ENCODE results near the gene TRRAP. TPM values are rescaled to one million over a fixed set of nuclear protein-coding genes. Genes with fewer than 3 reads are reported as not detected.

Gene TRRAP
- total RNA-seq, 3 donors from 2014 or later: 36.2 to 47.8 (median 44.5) TPM

DNA sequence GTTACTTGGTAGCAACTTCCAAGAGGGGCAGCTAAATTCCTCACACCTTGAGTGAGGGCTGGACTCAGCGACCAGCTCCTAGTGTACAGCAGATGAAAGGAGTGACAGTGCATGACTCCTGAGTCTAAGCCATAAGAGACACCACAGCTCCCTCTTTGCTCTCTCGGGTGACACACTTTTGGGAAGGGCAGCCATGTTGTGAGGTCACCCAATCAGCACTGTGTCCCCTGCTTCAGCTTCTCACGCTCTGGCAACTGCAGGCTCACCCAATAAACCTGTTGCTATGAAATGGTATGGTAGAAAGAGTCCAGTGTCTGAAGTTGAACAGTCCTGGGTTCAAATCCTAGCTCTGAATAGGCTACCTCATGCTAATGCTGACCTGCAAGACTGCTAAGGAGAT lies 29.4 kb upstream of the TRRAP start:
- TF ChIP-seq, protein P1, sequence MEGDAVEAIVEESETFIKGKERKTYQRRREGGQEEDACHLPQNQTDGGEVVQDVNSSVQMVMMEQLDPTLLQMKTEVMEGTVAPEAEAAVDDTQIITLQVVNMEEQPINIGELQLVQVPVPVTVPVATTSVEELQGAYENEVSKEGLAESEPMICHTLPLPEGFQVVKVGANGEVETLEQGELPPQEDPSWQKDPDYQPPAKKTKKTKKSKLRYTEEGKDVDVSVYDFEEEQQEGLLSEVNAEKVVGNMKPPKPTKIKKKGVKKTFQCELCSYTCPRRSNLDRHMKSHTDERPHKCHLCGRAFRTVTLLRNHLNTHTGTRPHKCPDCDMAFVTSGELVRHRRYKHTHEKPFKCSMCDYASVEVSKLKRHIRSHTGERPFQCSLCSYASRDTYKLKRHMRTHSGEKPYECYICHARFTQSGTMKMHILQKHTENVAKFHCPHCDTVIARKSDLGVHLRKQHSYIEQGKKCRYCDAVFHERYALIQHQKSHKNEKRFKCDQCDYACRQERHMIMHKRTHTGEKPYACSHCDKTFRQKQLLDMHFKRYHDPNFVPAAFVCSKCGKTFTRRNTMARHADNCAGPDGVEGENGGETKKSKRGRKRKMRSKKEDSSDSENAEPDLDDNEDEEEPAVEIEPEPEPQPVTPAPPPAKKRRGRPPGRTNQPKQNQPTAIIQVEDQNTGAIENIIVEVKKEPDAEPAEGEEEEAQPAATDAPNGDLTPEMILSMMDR (IDR thresholded peaks at IDR 0.05): no peak
- Histone ChIP-seq H3K4me1 (ENCODE audit: low read depth) (no peaks in the 10 kb centered on the region), H3K36me3 (ENCODE audit: low read depth) (no peaks in the 10 kb centered on the region), H3K4me3 (no peak overlapping the region), H3K9me3 (peaks cover 6% of the 10 kb centered on the region)
- intact Hi-C loops (cut with DNase I, micrococcal nuclease): no loop called here
- ATAC-seq (no peak), DNase-seq (no peak)

DNA sequence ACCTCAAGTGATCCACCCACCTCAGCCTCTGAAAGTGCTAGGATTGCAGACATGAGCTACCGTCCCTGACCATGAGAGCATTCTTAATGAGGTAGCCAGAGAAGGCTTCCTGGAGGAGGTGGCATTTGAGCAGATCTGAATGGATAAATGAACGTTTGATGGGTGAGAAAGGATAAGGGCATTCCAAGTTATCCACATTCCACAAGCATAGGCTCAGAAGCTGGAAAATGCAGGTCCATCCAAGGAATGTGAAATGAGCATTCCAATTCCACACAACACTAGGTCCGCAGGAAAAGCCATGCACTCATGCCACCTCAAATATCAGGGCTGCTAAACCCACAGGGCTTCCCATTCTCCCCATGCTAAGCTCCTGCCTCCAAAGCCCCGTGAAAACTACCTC lies 25.5 kb upstream of the TRRAP start:
- ATAC-seq (no peak), DNase-seq (no peak)
- H3K9me3 ChIP-seq: peaks cover 6% of the 10 kb centered on the region
- TF ChIP-seq, protein P1 (IDR thresholded peaks at IDR 0.05): no peak
- H3K4me3 ChIP-seq: no peak overlapping the region
- no peaks in the 10 kb centered on the region for H3K4me1 ChIP-seq (ENCODE audit: low read depth)
- intact Hi-C loops (cut with DNase I, micrococcal nuclease): no loop called here
- H3K36me3 ChIP-seq (ENCODE audit: low read depth): no peaks in the 10 kb centered on the region

DNA sequence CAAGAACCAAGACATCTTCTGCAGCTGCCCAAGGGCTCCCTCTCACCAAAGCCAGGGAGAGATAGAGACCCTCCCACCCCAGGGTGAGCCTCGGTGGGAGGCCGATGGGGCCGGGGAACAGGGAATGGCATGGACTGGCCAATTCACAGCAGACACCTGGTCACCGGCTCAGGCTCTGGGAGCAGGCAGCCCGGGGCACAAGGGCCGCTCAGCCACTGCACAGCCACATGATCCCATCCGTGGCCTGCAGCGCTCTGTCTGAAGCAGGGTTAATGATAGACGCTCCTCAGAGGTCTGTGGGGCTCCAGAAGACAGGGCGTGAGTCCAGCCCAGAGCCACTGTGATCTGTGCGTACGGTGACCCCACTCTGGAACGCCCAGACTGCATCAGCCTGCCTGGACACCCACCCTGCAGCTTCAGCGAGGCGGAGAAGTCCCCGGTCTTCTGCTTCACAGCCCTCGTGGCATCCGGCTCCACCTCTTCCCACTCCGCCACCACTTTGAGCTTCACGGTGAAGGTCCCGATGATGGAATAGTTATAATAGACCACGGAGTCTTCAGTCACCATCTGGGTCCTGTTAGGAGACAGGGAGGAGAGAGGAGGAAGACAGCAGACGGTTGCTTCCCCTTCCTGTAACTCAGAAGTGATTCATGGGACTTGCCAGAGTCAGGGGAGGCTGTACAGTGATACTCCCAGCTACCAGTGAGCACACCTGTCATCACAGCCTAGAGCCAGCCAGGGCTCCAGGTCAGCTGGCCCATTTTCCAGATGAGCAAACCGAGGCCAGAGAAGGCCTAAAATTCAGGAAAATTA lies 22.5 kb upstream of the TRRAP start:
- H3K36me3 ChIP-seq (ENCODE audit: low read depth): no peaks in the 10 kb centered on the region
- intact Hi-C loops (cut with DNase I, micrococcal nuclease): no loop called here
- no peaks in the 10 kb centered on the region for H3K9me3 ChIP-seq
- TF ChIP-seq, protein P1 (IDR thresholded peaks at IDR 0.05): no peak
- no peaks in the 10 kb centered on the region for H3K4me1 ChIP-seq (ENCODE audit: low read depth)
- no peak overlapping the region for H3K4me3 ChIP-seq
- ATAC-seq (no peak), DNase-seq (no peak)

DNA sequence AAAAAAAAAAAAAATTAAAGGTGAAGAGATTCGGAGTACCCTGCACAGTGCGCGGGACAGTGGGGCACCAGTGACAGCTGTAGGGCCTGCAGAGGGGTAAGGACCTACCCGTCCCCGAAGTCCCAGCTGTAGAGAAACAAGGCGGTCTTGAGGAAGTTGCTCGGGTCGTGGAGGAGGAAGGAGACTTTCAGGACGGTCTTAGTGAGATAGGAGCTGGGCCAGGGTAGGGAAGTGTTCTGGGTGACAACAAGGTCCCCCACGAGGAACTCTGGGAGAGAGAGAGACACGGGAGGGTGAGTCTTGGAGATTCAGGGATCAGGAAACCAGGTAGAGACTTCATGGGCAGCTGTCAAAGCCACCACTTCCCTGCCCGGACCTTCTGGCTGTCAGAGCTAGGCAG lies 18.3 kb upstream of the TRRAP start:
- Histone ChIP-seq H3K36me3 (ENCODE audit: low read depth) (no peaks in the 10 kb centered on the region), H3K9me3 (no peaks in the 10 kb centered on the region), H3K4me3 (no peak overlapping the region), H3K4me1 (ENCODE audit: low read depth) (no peaks in the 10 kb centered on the region)
- DNase-seq: no peak
- ATAC-seq: no peak
- intact Hi-C loops (cut with DNase I, micrococcal nuclease): no loop called here
- TF ChIP-seq, protein P1 (IDR thresholded peaks at IDR 0.05): no peak

DNA sequence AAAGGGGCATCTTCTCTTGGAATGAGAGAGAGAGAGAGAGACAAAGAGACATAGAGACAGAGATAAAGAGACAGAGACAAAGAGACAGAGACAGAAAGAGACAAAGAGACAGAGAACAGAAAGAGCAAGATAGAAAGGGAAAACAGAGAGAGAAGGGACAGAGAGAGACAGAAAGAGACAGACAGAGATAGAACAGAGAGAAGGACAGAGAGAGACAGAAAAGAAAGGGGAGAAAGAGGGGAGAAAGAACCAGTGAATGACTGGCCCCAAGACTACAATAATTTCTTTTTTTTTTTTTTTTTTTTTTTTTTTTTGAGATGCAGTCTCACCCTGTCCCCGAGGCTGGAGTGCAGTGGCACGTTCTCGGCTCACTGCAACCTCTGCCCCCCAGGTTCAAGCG lies 16.1 kb upstream of the TRRAP start:
- intact Hi-C loops (cut with DNase I, micrococcal nuclease): no loop called here
- TF ChIP-seq, protein P1 (IDR thresholded peaks at IDR 0.05): no peak
- no peak for ATAC-seq

More for the DNA sequence above, 16.1 kb upstream of the TRRAP start:
- Histone ChIP-seq H3K4me1 (ENCODE audit: low read depth) (no peaks in the 10 kb centered on the region), H3K4me3 (no peak overlapping the region), H3K36me3 (ENCODE audit: low read depth) (no peaks in the 10 kb centered on the region), H3K9me3 (no peaks in the 10 kb centered on the region)
- no peak for DNase-seq
